LNCaP clone FGC (cell line): ENCODE data around the gene RMC1.
A peak's percentile ranks its signal among the peaks of the same experiment; 100 is the strongest.

Experiments used
- DNase-seq: peaks from one replicate; pipeline ENCODE4 v3.0.0-alpha.2; 2011; ENCODE audit warnings: low read depth
- H3K4me3 ChIP-seq: 2 replicates; pipeline ENCODE4 v1.5.1; 2011; ENCODE audit warnings: mild to moderate bottlenecking, low read depth, low read length, control low read depth
- TF ChIP-seq, protein P1 (sequence below): IDR thresholded peaks from 2 replicates; pipeline ENCODE4 v1.5.1; 2012; ENCODE audit warnings: mild to moderate bottlenecking; ENCODE audit not compliant: control insufficient read depth, insufficient read depth; ENCODE audit errors: extremely low read depth

The RMC1 gene

GRCh38 chr18:23569299-23570063 lies 66.2 kb downstream of the RMC1 start:
- DNase-seq, result no peak
- peak overlapping the region; percentile 0; the same call in 1 of the 2 replicates for H3K4me3 ChIP-seq
- TF ChIP-seq, protein P1, sequence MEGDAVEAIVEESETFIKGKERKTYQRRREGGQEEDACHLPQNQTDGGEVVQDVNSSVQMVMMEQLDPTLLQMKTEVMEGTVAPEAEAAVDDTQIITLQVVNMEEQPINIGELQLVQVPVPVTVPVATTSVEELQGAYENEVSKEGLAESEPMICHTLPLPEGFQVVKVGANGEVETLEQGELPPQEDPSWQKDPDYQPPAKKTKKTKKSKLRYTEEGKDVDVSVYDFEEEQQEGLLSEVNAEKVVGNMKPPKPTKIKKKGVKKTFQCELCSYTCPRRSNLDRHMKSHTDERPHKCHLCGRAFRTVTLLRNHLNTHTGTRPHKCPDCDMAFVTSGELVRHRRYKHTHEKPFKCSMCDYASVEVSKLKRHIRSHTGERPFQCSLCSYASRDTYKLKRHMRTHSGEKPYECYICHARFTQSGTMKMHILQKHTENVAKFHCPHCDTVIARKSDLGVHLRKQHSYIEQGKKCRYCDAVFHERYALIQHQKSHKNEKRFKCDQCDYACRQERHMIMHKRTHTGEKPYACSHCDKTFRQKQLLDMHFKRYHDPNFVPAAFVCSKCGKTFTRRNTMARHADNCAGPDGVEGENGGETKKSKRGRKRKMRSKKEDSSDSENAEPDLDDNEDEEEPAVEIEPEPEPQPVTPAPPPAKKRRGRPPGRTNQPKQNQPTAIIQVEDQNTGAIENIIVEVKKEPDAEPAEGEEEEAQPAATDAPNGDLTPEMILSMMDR, result no peak

DNA sequence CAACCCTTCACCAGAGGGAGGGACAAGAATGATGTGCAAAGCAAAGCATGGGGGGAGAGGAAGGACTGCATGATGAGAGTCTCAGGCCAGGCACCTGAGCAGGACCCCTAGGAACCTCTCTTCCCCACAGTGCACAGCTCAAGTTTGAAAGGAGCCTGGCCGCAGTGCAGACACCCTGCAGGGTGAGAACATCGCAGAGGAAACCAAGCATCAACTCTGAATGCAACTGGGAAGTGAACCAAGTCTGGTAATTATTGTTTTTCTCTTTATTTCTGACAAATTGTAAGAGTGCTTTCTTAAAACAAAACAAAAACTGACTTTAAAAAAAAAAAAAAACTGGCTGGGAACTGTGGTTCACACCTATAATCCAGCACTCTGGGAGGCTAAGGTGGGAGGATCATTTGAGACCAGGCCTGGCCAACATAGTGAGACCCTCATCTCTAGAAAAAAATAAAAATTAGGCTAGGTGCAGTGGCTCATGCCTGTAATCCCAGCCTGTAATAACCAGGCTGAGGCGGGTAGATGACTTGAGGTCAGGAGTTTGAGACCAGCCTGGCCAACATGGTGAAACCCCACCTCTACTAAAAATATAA lies 67.7 kb downstream of the RMC1 start:
- TF ChIP-seq, protein P1, result no peak
- H3K4me3 ChIP-seq, result no peak overlapping the region
- DNase-seq, result no peak

DNA sequence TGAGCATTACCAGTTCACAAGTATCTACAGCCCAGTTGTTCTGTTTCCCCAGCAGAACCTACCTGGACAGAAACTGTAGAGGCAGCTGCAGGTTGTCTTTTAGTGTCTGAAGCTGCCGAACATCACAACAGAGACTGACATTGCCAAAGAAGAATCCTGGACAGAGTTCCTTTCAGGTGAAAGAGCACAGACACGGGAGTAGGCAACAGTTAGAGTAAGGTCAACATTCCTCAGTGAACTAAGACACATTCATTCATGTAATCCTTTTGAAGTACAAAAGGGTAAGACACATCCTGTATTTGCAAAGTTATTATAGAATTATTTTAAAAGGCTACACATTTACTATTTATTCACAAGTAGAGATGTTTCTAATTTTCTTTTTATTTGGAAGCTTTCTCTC lies 68.7 kb downstream of the RMC1 start:
- TF ChIP-seq, protein P1, result no peak
- H3K4me3 ChIP-seq, result no peak overlapping the region
- no peak for DNase-seq

- TF ChIP-seq, protein P1, result no peak
Measured at GRCh38 chr18:23572570-23572969, 69.3 kb downstream of the RMC1 start.

GRCh38 chr18:23573020-23573419 lies 69.7 kb downstream of the RMC1 start:
- no peak overlapping the region for H3K4me3 ChIP-seq
- TF ChIP-seq, protein P1, result no peak
- no peak for DNase-seq

More at GRCh38 chr18:23572570-23572969, 69.3 kb downstream of the RMC1 start:
- H3K4me3 ChIP-seq, result no peak overlapping the region
- DNase-seq, result no peak

- H3K4me3 ChIP-seq, result no peak overlapping the region
Measured at GRCh38 chr18:23573626-23574431, 70.5 kb downstream of the RMC1 start.

More at GRCh38 chr18:23573626-23574431, 70.5 kb downstream of the RMC1 start:
- TF ChIP-seq, protein P1, result no peak
- DNase-seq, result no peak
